Renal pelvis (tissue), 4 donors: ENCODE data around the gene SPIRE1. TPM values are rescaled to one million over a fixed set of nuclear protein-coding genes. Genes with fewer than 3 reads are reported as not detected.
"Not testable (repeated sequence)": the region's sequence is repeated elsewhere in the genome, so short reads cannot be mapped to it uniquely, and the experiment has no call there.

Experiments used
- DNase-seq: peaks from one replicate; pipeline ENCODE4 v3.0.0-alpha.2; 2013
- polyA plus RNA-seq, 3 donors: library from polyadenylated mRNA; unstranded; fragments of 120-200 nt; gene quantifications; one replicate each; pipeline ENCODE4 v1.2.1, GENCODE V29; 2013; ENCODE audit not compliant: insufficient read length in 3 of 3

The SPIRE1 gene
- polyA plus RNA-seq, 3 donors: 31.6 to 35.6 (median 35.0) TPM

DNA sequence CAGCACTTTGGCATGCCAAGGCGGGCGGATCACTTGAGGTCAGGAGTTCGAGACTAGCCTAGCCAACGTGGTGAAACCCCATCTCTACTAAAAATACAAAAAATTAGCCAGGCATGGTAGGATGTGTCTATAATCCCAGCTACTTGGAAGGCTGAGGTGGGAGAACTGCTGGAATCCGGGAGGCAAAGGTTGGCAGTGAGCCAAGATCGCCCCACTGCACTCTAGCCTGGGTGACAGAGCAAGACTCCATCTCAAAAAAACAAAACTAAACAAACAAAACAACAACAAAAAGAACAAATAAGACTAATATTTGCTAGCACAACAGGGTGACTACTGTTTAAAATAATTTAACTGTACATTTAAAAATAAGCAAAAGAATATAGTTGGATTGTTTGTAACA, 97.3 kb downstream of the SPIRE1 start:
- not testable (repeated sequence) for DNase-seq

DNA sequence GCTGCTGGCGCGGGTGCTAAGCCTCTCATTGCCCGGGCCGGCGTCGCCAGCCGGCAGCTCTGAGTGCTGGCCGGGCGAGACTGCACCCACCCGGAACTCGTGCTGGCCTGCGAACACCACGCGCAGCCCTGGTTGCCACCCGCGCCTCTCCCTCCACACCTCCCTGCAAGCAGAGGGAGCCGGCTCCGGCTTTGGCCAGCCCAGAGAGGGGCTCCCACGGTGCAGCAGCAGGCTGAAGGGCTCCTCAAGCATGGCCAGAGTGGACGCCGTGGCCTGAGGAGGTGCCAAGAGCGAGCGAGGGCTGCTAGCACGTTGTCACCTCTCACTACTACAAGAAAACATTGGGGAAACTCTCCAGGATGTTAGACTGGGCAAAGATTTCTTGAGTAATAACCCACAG, 98.6 kb downstream of the SPIRE1 start:
- no peak for DNase-seq

DNA sequence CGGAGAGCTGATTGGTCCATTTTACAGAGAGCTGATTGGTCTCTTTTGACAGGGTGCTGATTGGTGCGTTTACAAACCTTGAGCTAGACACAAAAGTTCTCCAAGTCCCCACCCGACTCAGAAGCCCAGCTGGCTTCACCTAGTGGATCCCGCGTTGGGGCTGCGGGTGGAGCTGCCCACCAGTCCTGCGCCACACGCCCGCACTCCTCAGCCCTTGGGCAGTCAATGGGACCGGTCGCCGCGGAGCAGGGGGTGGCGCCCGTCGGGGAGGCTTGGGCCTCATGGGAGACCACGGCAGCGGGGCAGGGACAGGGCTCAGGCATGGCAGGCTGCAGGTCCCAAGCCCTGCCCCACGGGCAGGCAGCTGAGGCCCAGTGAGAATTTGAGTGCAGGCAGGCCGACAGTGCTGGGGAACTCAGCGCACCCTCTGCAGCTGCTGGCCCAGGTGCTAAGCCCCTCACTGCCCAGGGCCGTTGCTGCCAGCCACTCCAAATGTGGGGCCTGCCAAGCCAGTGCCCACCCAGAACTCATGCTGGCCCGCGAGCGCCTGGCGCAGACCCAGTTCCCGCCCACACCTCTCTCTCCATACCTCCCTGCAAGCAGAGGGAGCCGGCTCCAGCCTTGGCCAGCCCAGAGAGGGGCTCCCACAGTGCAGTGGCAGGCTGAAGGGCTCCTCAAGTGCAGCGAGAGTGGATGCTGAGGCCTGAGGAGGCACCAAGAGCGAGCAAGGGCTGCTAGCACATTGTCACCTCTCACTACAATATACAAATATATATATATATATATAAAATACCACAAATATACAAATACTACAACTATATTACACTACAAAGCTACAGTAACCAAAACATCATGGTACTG, 100.7 kb downstream of the SPIRE1 start:
- DNase-seq: no peak

- DNase-seq: no peak
Observed at GRCh38 chr18:12554796-12555388, 103.0 kb downstream of the SPIRE1 start.

DNA sequence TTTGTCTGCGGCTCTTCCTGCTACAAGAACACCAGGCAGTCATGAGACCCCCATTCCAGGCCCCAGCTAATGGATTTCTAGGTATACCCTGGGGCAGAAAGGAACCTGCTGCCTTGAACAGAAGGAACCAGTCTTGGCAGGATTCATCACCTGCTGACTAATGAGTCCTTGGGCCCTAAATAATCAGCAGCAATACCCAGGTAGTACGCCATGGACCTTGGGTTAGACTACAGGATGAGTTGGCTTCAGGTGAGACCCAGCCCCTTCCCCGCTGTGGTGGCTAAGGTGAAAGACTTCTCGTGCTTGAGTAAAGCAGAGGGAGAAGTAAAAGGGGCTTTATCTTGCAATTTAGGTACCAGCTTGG, 105.0 kb downstream of the SPIRE1 start:
- no peak for DNase-seq

- not testable (repeated sequence) for DNase-seq
Observed at GRCh38 chr18:12551943-12552878, 105.7 kb downstream of the SPIRE1 start.

GRCh38 chr18:12551466-12551865, 106.4 kb downstream of the SPIRE1 start:
- DNase-seq: not testable (repeated sequence)

- no peak for DNase-seq
Observed at GRCh38 chr18:12543697-12544096, 114.2 kb downstream of the SPIRE1 start.

DNA sequence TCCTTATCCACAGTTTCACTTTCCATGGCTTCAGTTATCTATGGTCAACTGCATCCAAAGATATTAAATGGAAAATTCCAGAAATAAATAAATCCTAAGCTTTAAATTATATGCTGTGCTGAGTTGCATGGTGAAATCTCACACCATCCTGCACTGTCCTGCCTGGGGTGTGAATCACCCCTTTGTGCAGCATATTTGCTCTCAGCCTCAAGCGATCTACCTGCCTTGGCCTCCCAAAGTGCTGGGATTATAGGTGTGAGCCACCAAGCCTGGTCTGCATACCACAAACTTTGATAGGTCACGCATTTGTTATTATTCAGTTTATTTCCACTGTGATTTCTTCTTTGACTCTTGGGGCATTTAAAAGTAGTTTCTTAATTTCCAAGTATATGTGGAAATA, 117.2 kb downstream of the SPIRE1 start:
- DNase-seq: no peak

DNA sequence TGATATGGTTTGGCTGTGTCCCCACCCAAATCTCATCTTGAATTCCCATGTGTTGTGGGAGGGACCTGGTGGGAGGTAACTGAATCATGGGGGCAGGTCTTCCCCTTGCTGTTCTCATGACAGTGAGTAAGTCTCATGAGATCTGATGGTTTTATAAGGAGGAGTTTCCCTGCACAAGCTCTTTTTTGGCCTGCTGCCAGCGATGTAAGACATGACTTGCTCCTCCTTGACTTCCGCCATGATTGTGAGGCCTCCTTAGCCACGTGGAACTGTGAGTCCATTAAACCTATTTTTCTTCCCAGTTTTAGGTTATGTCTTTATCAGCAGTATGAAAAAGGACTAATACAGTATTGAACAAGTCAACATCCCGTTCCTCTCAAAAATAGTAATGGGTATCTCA, 118.7 kb downstream of the SPIRE1 start:
- DNase-seq: not testable (repeated sequence)

DNA sequence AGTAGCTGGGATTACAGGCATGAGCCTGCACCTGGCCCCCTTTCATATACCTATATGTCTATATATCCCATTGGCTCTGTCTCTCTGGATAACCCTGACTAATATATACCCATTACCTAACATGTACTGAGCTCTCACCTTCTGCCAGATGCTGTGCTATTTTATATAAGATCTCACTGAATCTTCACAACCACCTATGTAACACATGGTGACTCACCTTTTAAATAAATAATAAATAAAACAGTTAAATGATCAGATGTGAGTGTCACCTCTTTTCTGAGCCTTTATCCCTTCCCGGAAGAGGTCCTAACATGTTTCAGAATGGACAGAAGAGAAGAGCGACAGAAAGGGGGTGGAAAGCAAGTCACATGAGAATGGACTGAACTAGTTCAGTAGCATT, 123.1 kb downstream of the SPIRE1 start:
- no peak for DNase-seq

- no peak for DNase-seq
Observed at GRCh38 chr18:12532661-12533060, 125.2 kb downstream of the SPIRE1 start.

GRCh38 chr18:12531749-12532148, 126.2 kb downstream of the SPIRE1 start:
- peak; percentile 22 for DNase-seq

- DNase-seq: peak; percentile 21
Observed at GRCh38 chr18:12520442-12520992, 137.4 kb downstream of the SPIRE1 start.

DNA sequence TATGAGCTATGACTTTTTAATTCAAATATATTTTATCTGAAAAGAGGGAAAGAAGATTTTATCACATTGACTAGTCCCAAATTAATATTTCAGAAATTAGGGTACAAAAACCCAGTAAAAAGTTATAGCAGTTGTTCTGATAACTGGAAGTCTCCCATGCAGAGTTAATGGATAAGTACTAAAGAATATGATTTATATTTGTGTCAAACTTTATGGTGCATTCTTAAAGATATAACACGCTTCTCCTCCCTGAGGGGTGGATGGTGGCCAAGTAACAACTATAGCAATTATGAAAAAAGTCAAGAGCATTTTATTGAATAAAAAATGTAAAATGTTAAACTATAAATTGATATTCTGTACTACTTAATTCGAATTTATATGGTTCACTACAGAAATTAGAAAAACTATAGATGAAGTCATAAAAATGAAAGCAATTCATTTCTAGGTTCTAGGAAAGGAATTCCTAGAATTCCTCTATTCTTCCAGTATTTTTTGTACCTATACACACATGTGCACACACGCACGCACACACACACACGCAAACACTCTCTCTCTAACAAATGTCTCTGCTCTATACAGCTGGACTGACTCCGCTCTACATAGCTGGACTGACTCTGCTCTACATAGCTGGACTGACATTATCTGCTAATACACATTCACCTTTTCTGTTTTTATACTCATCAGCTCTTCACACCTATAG, 138.9 kb downstream of the SPIRE1 start:
- DNase-seq: no peak

DNA sequence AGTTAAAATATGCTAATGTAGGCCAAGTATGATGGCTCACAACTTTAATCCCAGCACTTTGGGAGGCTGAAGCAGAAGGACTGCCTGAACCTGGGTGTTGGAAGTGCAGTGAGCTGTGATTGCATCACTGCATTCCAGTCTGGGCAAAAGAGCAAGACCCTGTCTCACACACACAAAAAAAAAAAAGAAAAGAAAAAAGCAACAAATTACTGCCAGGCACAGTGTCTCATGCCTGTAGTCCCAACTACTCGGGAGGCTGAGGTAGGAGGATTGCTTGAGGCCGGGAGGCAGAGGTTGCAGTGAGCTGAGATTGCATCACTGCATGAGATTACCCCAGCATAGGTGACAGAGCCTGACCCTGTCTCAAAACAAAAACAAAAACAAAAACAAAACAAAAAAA, 139.6 kb downstream of the SPIRE1 start:
- DNase-seq: no peak

DNA sequence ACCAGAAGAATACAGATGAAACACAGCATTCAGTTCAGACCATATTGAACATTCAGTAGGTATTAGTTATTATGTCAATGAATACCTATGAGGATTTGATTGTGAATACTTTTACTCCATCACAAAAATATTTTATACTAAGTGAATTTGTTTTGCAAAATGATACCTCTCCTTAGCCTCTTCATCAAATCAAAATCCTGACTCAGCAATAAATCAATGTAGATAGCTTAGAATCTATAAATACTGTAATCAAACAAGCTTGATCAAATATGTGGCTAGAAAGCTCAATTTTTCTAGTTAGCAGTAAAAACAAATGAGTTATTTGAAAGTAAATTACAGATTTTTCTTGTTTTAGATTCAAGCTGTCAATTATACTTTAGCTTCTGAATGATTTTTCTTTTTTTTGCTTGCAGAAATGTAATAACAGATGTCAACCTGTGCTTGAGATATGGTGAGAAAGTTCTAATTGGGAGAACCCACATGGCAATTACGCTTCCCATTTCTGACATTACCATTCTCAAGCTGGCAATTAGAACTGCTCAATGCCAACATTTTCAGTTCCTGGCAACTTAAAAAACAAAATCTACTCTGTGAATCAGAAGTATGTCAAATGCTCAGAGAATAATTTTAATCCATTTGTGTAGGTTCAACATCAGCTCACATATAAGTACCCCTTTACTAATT, 140.6 kb downstream of the SPIRE1 start:
- DNase-seq: no peak

DNA sequence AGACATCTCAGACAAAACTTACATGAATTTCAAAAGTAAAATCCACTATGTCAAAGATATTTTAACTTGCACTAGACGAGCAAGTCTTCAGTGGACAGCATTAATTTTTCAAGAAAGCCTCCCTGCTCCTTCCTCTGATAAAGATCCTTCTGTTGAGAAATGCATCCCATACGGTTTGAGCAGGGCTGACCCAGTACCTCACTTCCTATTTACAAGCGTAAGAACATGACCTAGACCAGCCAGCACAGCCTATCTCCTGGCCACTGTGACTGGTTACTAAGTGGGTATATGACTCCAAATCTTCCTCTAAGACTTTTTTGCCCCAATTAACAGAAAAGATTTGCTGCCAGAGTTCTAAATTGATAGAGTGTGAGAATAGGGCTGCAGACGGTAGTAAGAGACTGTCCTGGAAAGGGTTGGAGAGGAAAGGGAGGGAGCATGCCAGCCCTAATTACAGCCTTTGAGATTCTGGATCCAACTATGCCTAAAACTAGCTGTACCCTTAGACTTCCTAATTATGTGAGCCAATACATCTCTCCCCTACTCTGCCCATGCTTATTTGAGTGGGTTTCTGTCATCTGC, 141.8 kb downstream of the SPIRE1 start:
- no peak for DNase-seq

GRCh38 chr18:12515550-12515949, 142.4 kb downstream of the SPIRE1 start:
- no peak for DNase-seq

DNA sequence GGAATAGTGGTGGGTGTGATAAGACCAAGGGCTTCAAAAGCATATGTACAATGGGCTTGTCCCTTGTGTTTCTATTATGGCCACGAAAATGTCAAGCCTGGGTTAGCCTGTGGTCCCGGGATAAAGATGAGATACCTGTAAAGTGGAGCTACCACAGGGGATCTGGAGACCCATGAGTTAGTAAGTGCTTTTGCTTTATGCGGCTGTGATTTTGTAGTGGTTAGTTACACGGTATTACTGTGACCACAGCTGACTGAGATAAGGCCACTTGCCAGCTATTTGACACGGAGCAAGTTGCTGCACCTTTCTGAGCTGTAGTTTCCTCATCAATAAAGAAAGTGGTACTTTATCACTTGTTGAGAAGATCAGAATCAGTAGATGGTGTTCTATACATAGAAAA, 150.9 kb downstream of the SPIRE1 start:
- DNase-seq: no peak

GRCh38 chr18:12500986-12501385, 156.9 kb downstream of the SPIRE1 start:
- no peak for DNase-seq
